Right atrium auricular region (tissue), 2 donors: ENCODE data around the gene JPH3. TPM values are rescaled to one million over a fixed set of nuclear protein-coding genes. Genes with fewer than 3 reads are reported as not detected.

Source experiments
- DNase-seq: peaks from one replicate; pipeline ENCODE4 v3.0.0-alpha.2; 2019; ENCODE audit warnings: low spot score
- H3K27ac ChIP-seq, 2 donors: fragments of 200-600 bp; sonication (generic); 1 replicate in 1 of 2; 2 replicates in 1 of 2; pipeline ENCODE4 v1.5.1; 2016 to 2019
- H3K27me3 ChIP-seq, 2 donors: fragments of 200-600 bp; sonication (generic); one replicate each; pipeline versions ENCODE4 v1.5.1 to v1.6.0; 2017 to 2019
- H3K36me3 ChIP-seq: fragments of 200-600 bp; sonication (generic); one replicate; pipeline ENCODE4 v1.5.1; 2016
- H3K4me1 ChIP-seq, 2 donors: fragments of 200-600 bp; sonication (generic); one replicate each; pipeline versions ENCODE4 v1.5.1 to v1.6.0; 2017 to 2019
- H3K4me3 ChIP-seq, 2 donors: fragments of 200-600 bp; sonication (generic); 1 replicate in 1 of 2; 2 replicates in 1 of 2; pipeline ENCODE4 v1.5.1; 2017 to 2019; ENCODE audit warnings: mild to moderate bottlenecking in 1 of 2, moderate library complexity in 1 of 2
- H3K9me3 ChIP-seq, 2 donors: fragments of 200-600 bp; sonication (generic); one replicate each; pipeline ENCODE4 v1.5.1; 2019
- CTCF ChIP-seq, 2 donors: fragments of 200-600 bp; sonication (generic); IDR thresholded peaks; one replicate each; pipeline ENCODE4 v1.5.1; 2019; ENCODE audit warnings: antibody characterized with exemption in 2 of 2
- total RNA-seq, 2 donors: library from RNA; depleted of rRNA; stranded (reverse); fragments of >200 nt; gene quantifications; one replicate each; pipeline ENCODE4 v1.1.0, GENCODE V29; 2016

The JPH3 gene
- total RNA-seq, 2 donors from 2014 or later: 0.08 to 0.11 TPM

DNA sequence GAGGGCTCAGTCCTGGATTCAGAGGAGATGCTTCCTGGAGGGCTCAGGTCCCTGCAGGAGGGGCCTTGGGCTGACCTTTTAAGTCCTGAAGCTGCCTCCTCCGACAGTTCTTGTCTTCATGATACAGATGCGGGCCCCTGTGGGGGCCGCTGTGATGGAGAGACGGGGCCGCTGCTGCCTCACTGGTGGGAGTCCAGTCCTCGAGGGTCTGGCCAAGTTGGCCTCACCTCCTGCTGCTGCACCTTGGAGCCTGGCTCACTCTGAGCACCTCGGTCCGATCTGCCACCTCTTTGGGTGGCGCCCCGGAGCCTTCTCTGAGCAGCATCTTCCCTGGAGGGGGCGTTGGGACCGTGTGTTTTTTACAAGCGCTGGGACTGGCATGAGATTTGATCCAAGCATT is 84.4 kb downstream of the JPH3 start:
- Histone ChIP-seq H3K27me3 (no peaks in the 10 kb centered on the region), H3K4me1 (peaks cover 0 to 7% of the 10 kb centered on the region in 2 donors), H3K4me3 (no peak overlapping the region), H3K27ac (no peak overlapping the region), H3K36me3 (no peaks in the 10 kb centered on the region), H3K9me3 (no peaks in the 10 kb centered on the region)
- TF ChIP-seq CTCF (IDR thresholded peaks at IDR 0.05): no peak
- no peak for DNase-seq

DNA sequence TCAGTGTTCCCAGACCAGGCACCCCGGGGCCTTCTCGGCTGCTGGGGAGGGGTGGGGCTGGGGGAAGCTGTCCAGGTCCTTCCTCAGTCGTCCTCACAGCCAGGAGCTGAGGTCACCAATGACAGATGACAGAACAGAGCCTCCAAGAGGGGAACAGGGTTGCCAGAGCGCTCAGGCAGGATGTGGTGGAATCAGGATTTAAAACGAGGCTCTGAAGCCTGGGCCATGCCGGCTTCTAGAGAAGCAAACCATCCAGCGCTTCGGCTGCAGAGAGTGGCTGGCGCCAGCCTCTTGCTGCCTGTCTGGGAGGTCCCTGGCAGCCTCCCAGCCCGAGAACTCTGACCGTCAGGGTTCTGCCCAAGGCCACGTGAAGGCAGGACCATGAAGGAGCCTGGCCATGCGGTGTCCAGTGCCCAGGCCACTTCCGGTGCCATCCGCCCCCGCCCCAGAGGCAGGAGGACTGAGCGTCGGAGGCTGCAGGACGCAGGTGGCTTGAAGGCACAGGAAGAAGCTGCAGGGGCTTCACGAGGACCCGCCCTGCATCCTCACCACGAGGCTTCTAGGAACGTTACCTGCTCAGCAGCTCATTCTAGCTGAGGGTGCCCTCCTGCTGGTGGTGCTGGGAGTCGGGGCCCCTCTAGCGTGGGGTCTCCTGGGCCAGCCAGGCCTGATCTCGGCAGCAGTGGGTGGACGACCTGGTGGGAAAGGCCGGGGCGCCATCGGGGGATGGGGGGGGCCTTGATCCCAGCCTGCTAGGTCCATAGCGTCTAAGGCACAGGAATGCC is 85.0 kb downstream of the JPH3 start:
- Histone ChIP-seq H3K36me3 (no peaks in the 10 kb centered on the region), H3K4me3 (no peak overlapping the region), H3K27ac (no peak overlapping the region), H3K9me3 (no peaks in the 10 kb centered on the region), H3K4me1 (peaks cover 0 to 13% of the 10 kb centered on the region in 2 donors), H3K27me3 (no peaks in the 10 kb centered on the region)
- TF ChIP-seq CTCF (IDR thresholded peaks at IDR 0.05): no peak
- no peak for DNase-seq

GRCh38 chr16:87687998-87688529 is 85.8 kb downstream of the JPH3 start:
- Histone ChIP-seq H3K4me1 (peaks cover 0 to 15% of the 10 kb centered on the region in 2 donors), H3K27ac (no peak overlapping the region), H3K36me3 (no peaks in the 10 kb centered on the region), H3K27me3 (no peaks in the 10 kb centered on the region), H3K9me3 (no peaks in the 10 kb centered on the region), H3K4me3 (no peak overlapping the region)
- no peak for TF ChIP-seq CTCF (IDR thresholded peaks at IDR 0.05)
- no peak for DNase-seq

GRCh38 chr16:87688876-87689815 is 86.8 kb downstream of the JPH3 start:
- H3K27ac ChIP-seq: no peak overlapping the region
- no peaks in the 10 kb centered on the region for H3K9me3 ChIP-seq
- TF ChIP-seq CTCF (IDR thresholded peaks at IDR 0.05): no peak
- H3K27me3 ChIP-seq: no peaks in the 10 kb centered on the region
- DNase-seq: no peak
- peaks cover 0 to 15% of the 10 kb centered on the region in 2 donors for H3K4me1 ChIP-seq
- no peaks in the 10 kb centered on the region for H3K36me3 ChIP-seq
- H3K4me3 ChIP-seq: no peak overlapping the region

GRCh38 chr16:87689956-87690465 is 87.7 kb downstream of the JPH3 start:
- no peak overlapping the region for H3K27ac ChIP-seq
- DNase-seq: no peak
- peaks cover 0 to 15% of the 10 kb centered on the region in 2 donors for H3K4me1 ChIP-seq
- no peak for TF ChIP-seq CTCF (IDR thresholded peaks at IDR 0.05)
- H3K27me3 ChIP-seq: no peaks in the 10 kb centered on the region
- no peak overlapping the region for H3K4me3 ChIP-seq
- no peaks in the 10 kb centered on the region for H3K36me3 ChIP-seq
- no peaks in the 10 kb centered on the region for H3K9me3 ChIP-seq
